Hepatocyte (in vitro differentiated cells): Measurements from ENCODE around the gene CIDEC.
"Not testable (repeated sequence)": the region's sequence is repeated elsewhere in the genome, so short reads cannot be mapped to it uniquely, and the experiment has no call there.

Source experiments
- CTCF ChIP-seq: fragments of 200-600 bp; sonication (generic); IDR thresholded peaks from 2 replicates; pipeline ENCODE4 v1.5.1; 2016; ENCODE audit warnings: antibody characterized with exemption, mild to moderate bottlenecking; ENCODE audit not compliant: poor library complexity
- EZH2phosphoT487 ChIP-seq: fragments of 200-600 bp; sonication (generic); IDR thresholded peaks from one replicate; pipeline ENCODE4 v1.6.1; 2018; ENCODE audit warnings: antibody characterized with exemption, mild to moderate bottlenecking, low read depth, moderate library complexity; ENCODE audit not compliant: unreplicated experiment, severe bottlenecking

GRCh38 chr3:9876255-9876654 is 3.8 kb downstream of the CIDEC start:
- not testable (repeated sequence) for TF ChIP-seq EZH2phosphoT487, CTCF
